IPS DF 19.7 (cell line): ENCODE measurements around the gene MAN2B2.
"Not testable (repeated sequence)": the region's sequence is repeated elsewhere in the genome, so short reads cannot be mapped to it uniquely, and the experiment has no call there.

Experiments used
- DNase-seq: peaks from one replicate; pipeline ENCODE4 v3.0.0-alpha.2; 2013; ENCODE audit warnings: low read depth, low spot score

MAN2B2 gene

DNA sequence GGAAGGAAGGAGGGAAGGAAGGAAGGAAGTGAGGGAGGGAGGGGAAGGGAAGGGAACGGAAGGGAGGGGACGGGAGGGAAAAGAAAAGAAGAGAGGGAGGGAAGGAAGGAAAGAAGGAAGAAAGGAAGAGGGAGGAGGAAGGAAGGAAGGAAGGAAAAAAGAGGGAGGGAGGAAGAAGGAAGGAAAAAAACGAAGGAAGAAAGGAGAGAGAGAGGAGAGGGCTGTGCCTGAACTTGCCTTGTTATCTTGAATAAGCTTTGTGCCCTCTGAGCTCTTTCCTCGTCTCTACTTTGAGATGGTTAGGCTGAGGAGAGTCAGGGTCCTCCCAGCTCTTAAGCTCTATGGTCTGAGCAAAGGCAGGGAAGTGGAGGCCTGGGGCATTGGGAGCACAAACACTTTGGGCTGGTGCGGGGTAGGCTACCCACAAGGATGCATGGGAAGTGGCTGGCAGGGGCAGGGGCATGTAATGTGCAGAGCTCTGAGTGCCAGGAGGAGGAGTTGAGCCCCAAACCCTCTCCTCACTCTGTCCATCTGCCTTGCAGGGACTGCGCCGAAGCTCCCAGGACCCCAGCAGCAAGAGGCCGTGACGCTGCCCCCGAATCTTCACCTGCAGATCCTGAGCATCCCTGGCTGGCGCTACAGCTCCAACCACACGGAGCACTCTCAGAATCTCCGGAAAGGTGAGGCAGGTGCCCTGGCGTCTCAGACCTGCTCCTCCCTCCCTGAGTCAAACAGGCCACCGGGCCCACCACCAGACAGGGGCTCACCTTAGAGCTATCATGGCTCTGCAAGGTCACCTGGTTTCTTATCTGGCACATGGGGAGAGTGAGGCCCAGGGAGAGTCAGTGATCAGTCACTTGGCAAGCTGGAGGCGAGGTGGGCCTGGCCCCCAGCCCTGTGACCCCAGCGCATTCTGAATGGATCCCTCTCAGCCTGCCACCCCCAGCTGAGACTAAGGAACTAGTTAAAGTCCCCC, 39.0 kb downstream of the MAN2B2 start:
- no peak for DNase-seq

DNA sequence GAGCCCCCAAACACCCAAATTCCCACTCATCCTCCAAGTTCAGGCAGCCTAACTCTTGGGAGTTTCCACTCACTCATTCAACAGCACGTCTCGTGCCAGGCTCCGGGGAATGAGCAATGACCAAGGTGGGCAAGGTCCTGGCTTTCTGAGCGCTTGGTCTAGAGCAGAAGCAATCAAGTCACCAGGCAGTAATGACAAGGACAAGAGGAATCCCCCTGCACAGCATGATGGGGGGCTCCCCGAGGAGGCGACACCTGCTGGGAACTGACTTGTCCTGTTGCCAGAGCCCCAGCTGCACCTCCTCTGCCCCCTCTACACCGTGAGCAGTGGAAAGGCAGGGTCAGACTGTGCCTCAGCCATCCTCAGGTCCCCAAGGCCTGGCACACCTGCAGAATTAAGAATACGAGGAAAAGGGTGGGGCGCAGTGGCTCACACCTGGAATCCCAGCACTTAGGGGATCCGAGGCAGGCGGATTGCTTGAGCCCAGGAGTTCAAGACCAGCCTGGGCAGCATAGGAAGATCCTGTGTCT, 39.8 kb downstream of the MAN2B2 start:
- no peak for DNase-seq

DNA sequence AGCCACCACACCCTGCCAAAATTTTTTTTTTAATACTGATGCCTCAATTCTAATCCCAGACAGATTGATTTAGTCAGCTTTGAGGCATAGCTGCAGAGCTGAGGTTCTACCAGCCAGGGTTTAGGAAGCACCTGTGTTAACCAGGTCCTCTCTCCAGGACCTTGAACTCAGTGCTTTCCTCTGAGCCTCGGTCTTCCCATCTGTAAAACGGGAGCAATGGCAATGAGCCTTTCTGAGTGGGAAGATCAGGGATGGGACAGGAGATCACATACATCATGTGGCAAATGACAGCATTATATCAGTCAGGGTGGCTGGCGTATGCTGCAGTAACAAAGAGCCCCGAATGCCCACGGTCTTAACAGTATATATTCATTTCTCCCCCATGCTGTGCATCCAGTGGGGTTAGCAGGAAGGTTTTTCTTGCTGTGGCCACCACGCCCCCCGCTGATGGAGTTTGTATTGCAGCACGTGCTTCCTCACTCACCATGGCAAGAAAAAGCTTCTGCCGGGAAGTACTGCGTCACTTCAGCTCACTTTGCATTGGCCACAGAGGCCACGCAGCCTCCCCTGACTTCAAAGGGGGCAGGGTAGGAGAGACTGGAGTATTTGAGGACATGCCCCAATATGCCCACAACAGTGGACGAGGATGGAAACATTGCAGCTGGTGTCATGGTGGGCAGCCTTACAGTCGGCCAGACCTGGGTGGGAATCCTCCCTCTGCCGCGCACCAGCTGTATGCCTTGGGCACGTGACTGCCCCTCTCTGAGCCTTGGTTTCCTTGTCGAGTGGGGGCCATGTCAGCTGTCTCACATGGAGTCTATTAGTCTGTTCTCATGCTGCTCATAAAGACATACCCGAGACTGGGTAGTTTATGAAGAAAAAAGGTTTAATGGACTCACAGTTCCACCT, 41.4 kb downstream of the MAN2B2 start:
- DNase-seq = no peak

DNA sequence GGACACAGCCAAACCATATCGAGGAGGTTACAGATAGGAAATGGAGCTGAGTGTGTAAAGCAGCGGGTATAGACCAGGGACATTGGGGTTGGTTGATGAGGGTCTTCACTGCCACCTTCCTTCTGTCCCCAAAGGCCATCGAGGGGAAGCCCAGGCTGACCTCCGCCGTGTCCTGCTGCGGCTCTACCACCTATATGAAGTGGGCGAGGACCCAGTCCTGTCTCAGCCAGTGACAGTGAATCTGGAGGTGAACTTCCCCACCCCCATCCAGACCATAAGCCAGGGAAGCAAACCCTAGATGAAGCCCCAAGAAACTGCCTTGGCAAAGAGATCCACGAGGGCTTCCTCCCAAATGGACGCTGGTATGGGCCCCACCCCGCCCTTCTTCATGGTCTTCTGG, 42.3 kb downstream of the MAN2B2 start:
- DNase-seq = no peak

DNA sequence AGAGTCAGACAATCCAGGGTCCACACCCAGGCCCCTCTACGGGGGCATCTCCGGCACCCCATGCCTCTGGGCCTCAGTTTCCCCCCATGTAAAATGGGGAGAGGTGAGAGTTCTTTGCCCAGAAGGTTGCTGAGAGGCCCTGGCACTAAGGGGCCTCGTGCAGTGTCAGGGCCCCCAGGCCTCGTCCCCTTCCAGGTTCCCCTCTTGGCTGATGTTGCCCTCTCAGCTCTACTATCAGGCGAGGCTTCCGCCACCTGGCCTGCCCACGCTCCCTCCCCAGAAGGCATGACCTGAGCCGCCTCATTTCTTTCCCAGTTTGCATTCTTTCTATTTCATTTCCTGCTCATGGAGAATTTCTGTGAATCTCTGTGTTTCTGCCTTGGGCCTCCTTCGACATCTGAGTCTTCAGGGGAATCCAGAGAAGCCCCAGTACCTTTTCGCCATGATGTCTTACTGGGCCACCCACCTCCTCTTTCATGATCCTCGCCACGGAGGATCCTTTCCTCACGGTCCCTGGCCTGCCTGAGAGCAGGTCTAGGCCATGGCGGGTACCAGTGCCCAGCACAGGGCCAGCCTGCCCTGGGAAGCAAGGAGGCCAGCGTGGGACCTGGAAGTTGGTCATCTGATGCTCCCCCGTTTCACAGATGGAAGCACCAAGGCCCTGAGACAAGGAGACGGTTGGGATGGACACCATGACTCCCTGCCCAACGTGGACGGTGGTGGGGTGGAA, 43.6 kb downstream of the MAN2B2 start:
- no peak for DNase-seq

DNA sequence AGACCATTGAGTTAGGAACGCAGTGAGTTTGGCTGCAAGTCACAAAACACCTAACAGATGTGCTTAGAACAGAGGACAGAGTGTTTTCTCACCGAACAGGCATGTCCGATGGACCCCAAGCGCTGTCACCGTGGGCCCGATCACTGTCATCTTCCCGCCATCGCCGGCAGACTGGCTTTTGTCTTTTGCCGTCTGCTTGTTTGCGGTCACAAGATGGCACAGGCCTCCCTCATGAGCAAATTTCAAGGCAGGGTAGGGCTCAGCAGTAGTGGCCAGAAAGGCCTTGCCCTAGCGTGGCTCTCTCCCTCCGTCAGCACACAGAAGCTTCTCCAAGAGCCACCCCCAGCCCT, 44.1 kb downstream of the MAN2B2 start:
- no peak for DNase-seq

DNA sequence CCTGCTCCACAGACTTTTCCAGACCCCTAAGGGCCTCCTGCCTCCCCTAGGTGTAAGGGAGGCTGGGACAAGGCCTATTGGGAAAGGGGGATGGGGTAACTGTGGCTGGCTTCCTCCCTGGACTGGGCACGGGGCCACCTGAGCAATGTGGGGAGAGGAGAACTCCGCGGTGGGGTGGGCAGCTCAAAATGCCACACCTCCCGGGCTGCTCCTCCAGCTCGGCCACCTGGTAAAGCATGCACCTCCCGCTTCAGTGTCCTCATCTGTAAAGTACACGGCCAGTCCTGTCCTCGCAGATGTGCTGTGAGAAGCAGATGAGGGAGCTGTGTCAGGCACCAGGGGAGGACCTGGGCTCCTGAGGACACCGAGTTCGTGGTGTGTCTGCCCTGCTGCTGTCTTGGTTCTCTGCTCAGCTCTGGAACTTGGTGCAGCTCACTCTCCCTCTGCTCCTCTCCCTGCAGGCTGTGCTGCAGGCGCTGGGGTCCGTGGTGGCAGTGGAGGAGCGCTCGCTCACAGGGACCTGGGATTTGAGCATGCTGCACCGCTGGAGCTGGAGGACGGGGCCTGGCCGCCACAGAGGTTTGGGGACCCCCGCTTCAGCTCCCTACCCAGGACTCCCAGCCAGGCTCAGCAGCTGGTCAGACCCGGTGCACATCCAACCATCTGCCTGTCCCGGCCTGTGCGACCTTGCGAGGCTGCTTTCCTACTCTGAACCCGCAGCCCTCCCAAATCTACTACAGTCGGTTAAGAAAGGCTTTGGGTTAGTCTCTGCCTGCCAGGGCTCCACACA, 44.7 kb downstream of the MAN2B2 start:
- DNase-seq = no peak

DNA sequence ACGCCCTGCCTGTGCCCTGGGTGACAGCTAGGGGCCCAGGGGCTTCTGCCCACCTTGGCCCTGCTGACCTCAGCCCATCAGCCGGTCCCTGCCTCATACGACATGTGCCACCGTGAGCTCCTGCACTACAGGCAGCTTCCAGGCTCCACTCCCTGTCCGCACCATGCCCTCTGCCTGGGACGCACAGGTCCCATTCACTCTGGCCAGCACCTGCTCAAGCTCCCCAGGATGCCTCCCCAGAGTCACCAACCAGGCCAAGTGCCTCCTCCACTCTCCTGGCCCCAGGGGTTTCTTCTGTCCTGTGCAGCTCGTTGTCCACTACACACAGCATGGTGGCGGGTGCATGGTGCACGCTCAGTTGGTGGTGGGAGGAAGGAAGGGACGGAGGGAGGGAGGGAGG, 45.3 kb downstream of the MAN2B2 start:
- no peak for DNase-seq

DNA sequence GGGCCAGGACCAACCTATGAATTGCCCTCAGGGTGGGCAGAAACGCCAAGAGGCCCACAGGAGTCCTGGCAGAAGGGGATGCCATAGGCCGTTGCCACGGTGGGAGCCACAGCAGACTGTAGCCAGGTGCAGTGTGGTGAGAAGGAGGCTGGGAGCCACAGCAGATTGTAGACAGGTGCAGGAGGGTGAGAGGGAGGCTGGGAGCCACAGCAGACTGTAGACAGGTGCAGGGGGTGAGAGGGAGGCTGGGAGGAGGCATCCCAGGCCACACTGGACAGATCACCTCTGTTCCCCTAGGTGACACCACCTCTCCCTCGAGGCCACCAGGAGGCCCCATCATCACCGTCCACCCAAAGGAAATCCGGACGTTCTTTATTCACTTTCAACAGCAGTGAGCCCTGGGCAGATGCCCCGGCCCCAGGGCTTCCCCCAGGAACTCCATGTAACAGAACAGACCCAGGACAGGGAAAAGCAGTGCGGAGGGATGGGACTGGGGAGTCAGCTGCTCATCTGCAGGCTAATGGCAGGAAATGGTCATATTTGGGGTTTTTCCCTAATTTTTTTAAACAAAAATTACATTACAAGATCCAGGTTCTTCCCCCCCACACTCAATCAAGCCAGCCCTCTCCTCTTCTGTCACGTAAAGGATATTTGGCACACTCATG, 46.0 kb downstream of the MAN2B2 start:
- no peak for DNase-seq

DNA sequence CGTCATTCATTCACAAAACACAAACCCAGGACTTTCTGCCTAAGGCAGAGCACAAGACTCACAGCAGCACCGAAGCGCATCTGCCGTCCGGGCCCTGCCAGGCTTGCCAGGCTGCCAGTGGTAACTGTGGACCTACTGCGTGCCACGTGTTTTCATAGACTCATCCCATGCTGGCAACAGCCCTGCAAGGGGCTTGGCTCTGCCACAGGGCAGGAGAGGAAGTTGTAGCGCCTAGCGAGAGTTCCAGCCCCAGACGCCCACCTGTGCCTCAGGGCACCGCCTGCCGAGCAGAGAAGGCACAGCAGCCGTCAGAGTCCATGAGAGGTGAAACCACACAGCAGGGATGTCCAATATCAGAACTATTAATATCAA, 46.6 kb downstream of the MAN2B2 start:
- no peak for DNase-seq

DNA sequence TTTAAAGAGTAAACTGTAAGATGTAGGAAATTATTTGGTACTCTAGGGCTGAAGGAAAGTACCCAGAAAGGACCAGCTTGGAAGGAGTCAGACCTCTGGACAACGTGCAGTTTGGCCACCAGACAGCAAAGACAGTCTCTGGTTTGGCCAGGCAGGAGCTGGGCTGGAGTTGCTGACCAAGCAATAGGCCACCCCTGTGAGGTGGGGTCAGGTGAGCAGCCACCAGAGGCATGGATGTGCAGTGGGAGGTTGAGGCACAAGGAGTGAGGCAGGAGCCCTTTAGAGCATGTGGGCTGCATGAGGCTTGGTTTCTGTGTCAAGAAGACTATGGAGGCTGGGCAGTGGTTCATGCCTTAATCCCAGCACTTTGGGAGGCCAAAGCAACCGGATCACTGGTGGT, 47.8 kb downstream of the MAN2B2 start:
- no peak for DNase-seq

DNA sequence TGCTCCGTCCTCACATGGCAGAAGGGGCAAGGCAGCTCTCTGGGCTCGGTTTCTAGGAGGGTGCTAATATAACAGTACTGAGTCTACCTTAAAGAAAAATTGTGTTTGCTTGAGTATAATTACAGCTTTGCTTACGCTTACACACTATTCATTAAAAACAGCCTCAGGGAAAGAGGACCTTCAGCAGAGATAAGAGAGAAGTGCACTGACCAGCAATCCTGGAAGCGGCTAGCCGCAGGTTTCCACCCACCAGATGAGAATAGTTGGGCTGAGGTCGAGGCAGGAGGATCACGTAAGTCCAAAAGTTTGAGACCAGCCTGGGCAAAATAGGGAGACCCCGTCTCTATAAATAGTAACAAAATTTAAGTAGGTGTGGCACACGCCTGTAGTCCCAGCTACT, 50.3 kb downstream of the MAN2B2 start:
- DNase-seq = no peak

DNA sequence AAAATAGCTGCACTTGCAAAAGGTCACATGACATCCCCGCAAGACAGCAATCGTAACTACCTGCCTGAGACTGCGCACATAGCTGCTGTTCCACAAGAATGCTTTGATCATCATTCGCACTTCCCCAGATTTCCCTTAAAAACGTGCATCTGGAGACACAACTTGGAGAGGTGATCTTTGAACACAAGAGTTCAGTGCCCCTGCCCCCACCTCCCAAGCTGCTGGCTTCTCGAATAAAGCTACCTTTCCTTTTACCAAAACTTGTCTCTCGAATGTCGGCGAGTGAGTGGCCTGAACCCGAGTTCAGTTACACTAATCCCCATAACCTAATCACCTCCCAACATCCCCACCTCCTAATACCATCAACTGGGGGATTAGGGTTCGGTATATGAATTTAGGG, 51.1 kb downstream of the MAN2B2 start:
- DNase-seq = no peak

DNA sequence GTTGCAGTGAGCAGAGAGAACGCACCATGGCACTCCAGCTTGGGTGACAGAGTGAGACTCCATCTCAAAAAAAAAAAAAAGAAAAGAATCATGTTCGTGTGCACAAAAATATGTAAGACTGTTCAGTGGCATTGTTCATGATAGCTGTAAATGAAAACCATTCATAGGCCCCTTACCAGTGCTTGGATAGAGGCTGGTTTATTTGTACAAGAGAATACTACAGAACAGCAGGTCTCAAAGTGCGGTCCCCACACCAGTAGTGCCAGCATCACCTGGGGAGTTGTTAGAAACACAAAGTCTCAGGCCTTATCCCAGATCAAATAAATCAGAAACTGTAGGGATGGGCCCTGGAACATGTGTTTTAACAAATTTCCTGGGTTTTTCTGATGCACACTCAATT, 52.8 kb downstream of the MAN2B2 start:
- no peak for DNase-seq

DNA sequence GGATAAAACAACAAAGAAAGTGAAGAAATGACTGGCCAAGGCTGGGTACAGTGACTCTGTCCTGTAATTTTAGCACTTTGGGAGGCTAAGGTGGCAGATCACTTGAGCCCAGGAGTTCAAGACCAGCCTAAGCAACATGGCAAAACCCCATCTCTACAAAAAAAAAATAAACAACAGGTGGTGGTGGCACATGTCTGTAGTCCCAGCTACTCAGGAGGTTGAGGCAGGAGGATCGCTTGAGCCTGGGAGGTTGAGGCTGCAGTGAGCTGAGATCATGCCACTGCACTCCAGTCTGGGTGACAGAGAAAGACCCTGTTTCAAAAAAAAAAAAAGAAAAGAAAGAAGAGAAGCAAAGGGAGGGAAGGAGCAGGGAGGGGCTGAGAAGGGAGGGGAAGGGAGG, 53.5 kb downstream of the MAN2B2 start:
- not testable (repeated sequence) for DNase-seq

DNA sequence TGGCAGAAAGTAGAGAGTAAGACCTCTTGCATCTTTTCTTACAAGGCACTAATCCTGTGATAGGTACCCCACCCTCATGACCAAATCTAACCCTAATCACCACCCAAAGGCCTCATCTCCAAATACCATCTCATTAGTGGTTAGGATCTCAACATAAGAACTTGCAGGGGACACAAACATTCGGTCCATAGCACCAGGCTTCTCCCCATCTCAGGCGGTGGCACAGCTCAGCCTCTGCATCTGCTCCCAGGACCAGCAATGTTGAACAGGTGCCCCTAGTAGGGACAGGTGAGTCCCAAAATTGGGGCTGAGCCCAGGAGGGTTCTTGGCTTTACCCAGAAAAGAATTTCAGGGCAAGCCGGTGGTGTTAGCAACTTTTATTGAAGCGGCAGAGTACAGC, 57.1 kb downstream of the MAN2B2 start:
- DNase-seq = no peak

DNA sequence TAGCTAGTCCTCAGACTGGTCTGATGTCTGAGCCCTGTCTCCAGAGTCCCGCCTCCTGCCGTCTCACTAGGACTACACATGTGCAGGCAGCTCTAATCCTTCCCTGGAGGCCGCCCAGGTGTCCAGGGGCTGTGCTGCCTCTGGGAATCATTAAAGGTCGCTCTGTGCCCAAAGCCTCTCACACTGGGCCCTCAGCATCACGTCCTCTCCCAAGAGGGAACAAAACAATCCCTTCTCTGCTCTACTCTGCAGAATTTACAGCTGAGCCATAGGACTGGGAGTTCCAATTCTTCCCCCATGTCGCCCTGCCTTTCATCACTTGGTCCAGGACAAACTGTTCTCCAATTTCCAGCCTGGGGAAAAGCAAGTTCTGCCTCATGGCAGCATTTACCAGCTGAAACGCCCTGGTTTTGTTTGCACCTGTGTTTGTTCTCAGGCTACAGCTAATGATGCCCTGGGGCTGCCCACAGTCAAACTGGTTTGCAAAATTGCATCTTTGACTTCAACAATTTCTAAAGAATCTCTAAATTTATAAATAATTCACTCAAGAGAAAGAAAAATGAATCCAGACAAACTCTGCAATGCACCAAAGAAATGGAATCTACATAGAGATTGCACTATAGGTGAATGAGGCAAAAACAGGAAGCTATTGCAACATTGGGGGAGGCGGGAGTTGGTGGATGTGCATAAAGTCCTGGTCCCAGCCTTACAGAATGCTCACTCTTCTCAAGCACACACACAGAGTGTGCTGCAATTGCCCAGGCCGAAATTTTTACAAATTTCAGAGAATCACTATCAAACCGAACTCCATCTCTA, 58.3 kb downstream of the MAN2B2 start:
- DNase-seq = no peak

DNA sequence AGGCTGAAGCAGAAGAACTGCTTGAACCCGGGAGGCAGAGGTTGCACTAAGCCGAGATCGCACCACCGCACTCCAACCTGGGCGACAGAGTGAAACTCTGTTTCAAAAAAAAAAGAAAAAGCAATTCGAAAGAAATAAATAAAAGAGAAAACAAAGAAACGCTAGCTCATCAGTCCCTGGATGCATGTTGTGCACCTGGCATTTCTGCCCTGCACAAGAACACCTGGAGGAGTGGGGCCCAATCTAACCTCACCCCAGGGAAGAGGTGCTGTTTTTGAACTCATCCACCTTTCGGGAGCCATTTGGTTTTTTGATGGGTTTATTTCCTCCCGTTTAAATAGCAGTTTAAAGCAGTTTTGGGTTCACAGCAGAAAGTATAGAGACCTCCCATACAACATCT, 59.8 kb downstream of the MAN2B2 start:
- DNase-seq = no peak

DNA sequence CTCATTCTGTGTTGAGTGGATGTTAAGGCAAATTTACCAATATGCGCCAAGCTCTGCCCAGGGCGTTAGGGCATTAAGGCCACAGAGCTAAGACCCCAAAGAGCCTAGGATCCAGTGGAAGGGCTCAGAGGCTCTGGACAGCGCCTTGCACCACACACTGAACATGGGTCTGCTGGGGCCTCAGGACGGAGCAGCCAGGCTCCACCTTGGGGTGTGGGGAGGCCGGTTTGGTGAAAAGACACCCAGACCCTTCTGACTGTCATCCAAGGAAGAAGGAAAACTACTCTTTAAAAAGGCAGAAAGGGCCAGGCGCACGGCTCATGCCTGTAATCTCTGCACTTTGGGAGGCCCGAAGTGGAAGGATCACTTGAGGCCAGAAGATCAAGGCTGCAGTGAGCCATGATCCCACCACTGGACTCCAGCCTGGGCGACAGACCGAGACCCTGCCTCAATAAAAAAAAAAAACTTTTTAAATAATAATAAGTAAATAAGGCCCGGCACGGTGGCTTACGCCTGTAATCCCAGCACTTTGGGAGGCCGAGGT, 64.2 kb downstream of the MAN2B2 start:
- no peak for DNase-seq
